CD4-positive, alpha-beta memory T cell (primary cell): ENCODE results near the gene DRD2. TPM values are rescaled to one million over a fixed set of nuclear protein-coding genes. Genes with fewer than 3 reads are reported as not detected.

ENCODE experiments used
- CTCF ChIA-PET: fragments of 350-600 bp; sonication (Branson Sonifier 250); formaldehyde crosslinking; loops from one replicate; lab custom pipeline; 2021; ENCODE audit warnings: inconsistent platforms; ENCODE audit not compliant: partially characterized antibody; lab: Charles Lee
- POLR2A ChIA-PET: fragments of 350-600 bp; sonication (Branson Sonifier 250); formaldehyde crosslinking; loops from one replicate; lab custom pipeline; 2021; ENCODE audit not compliant: partially characterized antibody; lab: Charles Lee
- DNase-seq, 5 donors: peaks; one replicate each; pipeline versions ENCODE4 v3.0.0 to v3.0.0-alpha.2; 2020 to 2022; ENCODE audit warnings: mixed read lengths in 1 of 5
- H3K27ac ChIP-seq: one replicate; pipeline ENCODE4 v1.7.0; 2013; ENCODE audit warnings: low read depth, low read length
- H3K27me3 ChIP-seq: 2 replicates; pipeline ENCODE4 v1.7.0; 2013; ENCODE audit warnings: mild to moderate bottlenecking, low read length, moderate library complexity; ENCODE audit not compliant: insufficient read depth
- H3K36me3 ChIP-seq: 2 replicates; pipeline ENCODE4 v1.7.0; 2013; ENCODE audit warnings: mild to moderate bottlenecking, low read length, moderate library complexity; ENCODE audit not compliant: insufficient read depth
- H3K4me1 ChIP-seq: 2 replicates; pipeline ENCODE4 v1.7.0; 2013; ENCODE audit warnings: mild to moderate bottlenecking, low read length, moderate library complexity; ENCODE audit not compliant: insufficient read depth
- H3K4me3 ChIP-seq, 2 donors: one replicate each; pipeline ENCODE4 v1.7.0; 2013; ENCODE audit warnings: low read length in 2 of 2, mild to moderate bottlenecking in 1 of 2
- H3K9me3 ChIP-seq, 2 donors: one replicate each; pipeline ENCODE4 v1.7.0; 2013; ENCODE audit warnings: low read length in 2 of 2, control low read depth in 1 of 2; ENCODE audit not compliant: control insufficient read depth in 1 of 2
- H3K27ac Mint-ChIP-seq, 7 donors: one replicate each; pipeline ENCODE4 v1.8.0; 2020 to 2021; ENCODE audit warnings: mixed read lengths in 7 of 7, mild to moderate bottlenecking in 6 of 7, inconsistent platforms in 3 of 7, moderate library complexity in 3 of 7
- H3K27me3 Mint-ChIP-seq, 2 donors: one replicate each; pipeline ENCODE4 v1.8.0; 2020 to 2021; ENCODE audit warnings: mixed read lengths in 2 of 2
- H3K36me3 Mint-ChIP-seq, 2 donors: one replicate each; pipeline ENCODE4 v1.8.0; 2020 to 2021; ENCODE audit warnings: mixed read lengths in 2 of 2, inconsistent platforms in 1 of 2, mild to moderate bottlenecking in 1 of 2
- H3K4me1 Mint-ChIP-seq, 4 donors: one replicate each; pipeline ENCODE4 v1.8.0; 2020 to 2021; ENCODE audit warnings: mixed read lengths in 4 of 4, mild to moderate bottlenecking in 1 of 4
- H3K4me3 Mint-ChIP-seq, 8 donors: one replicate each; pipeline ENCODE4 v1.8.0; 2020 to 2021; ENCODE audit warnings: mixed read lengths in 8 of 8, mild to moderate bottlenecking in 7 of 8, moderate library complexity in 6 of 8, inconsistent platforms in 3 of 8
- H3K9me3 Mint-ChIP-seq, 8 donors: one replicate each; pipeline ENCODE4 v1.8.0; 2020 to 2021; ENCODE audit warnings: mixed read lengths in 8 of 8, mild to moderate bottlenecking in 5 of 8, inconsistent platforms in 3 of 8, moderate library complexity in 1 of 8
- intact Hi-C: fragments of 100-400 bp; cut with micrococcal nuclease; formaldehyde crosslinking; loops from one replicate; pipeline ENCODE4 v1.15.1; 2023
- polyA plus RNA-seq, 2 donors: library from polyadenylated mRNA; unstranded; fragments of 300-500 nt; fragmentation: Illumina TruSeq; gene quantifications; one replicate each; pipeline ENCODE4 v1.2.3, GENCODE V29; 2021
- total RNA-seq, 2 experiments: library from RNA; stranded (reverse); gene quantifications; one replicate each; pipeline ENCODE4 v1.2.3, GENCODE V29; 2021

DRD2 gene
- total and polyA plus RNA-seq, 4 experiments from 2014 or later = not detected

GRCh38 chr11:113461639-113462038 lies 13.6 kb downstream of the DRD2 start:
- H3K36me3 ChIP-seq = no peaks in the 10 kb centered on the region
- H3K27ac ChIP-seq = no peak overlapping the region
- ChIA-PET CTCF (no interaction called here), POLR2A (no interaction called here)
- H3K9me3 ChIP-seq = no peaks in the 10 kb centered on the region
- no peak overlapping the region for H3K4me3 ChIP-seq
- DNase-seq = no peak
- no peaks in the 10 kb centered on the region for H3K4me1 Mint-ChIP-seq
- H3K9me3 Mint-ChIP-seq = no peaks in the 10 kb centered on the region
- H3K36me3 Mint-ChIP-seq = no peaks in the 10 kb centered on the region
- H3K27ac Mint-ChIP-seq = no peak overlapping the region
- H3K4me1 ChIP-seq = no peaks in the 10 kb centered on the region
- H3K27me3 ChIP-seq = no peaks in the 10 kb centered on the region
- H3K27me3 Mint-ChIP-seq = peaks cover 9 to 14% of the 10 kb centered on the region in 2 donors
- H3K4me3 Mint-ChIP-seq = no peak overlapping the region
- intact Hi-C loops = no loop called here

GRCh38 chr11:113460469-113460868 lies 14.7 kb downstream of the DRD2 start:
- intact Hi-C loops = no loop called here
- Histone ChIP-seq H3K36me3 (no peaks in the 10 kb centered on the region), H3K9me3 (no peaks in the 10 kb centered on the region), H3K4me1 (no peaks in the 10 kb centered on the region), H3K27me3 (no peaks in the 10 kb centered on the region), H3K27ac (no peak overlapping the region), H3K4me3 (no peak overlapping the region)
- no peaks in the 10 kb centered on the region for H3K4me1 Mint-ChIP-seq
- H3K27me3 Mint-ChIP-seq = peaks cover 9 to 14% of the 10 kb centered on the region in 2 donors
- no peak overlapping the region for H3K27ac Mint-ChIP-seq
- no peak for DNase-seq
- H3K9me3 Mint-ChIP-seq = no peaks in the 10 kb centered on the region
- H3K4me3 Mint-ChIP-seq = no peak overlapping the region
- ChIA-PET POLR2A (no interaction called here), CTCF (no interaction called here)
- H3K36me3 Mint-ChIP-seq = no peaks in the 10 kb centered on the region

- no peak overlapping the region for H3K4me3 Mint-ChIP-seq
- H3K27me3 Mint-ChIP-seq = peaks cover 6 to 8% of the 10 kb centered on the region in 2 donors
- intact Hi-C loops = no loop called here
These were observed 17.0 kb downstream of the DRD2 start for GRCh38 chr11:113458189-113458588.

DNA sequence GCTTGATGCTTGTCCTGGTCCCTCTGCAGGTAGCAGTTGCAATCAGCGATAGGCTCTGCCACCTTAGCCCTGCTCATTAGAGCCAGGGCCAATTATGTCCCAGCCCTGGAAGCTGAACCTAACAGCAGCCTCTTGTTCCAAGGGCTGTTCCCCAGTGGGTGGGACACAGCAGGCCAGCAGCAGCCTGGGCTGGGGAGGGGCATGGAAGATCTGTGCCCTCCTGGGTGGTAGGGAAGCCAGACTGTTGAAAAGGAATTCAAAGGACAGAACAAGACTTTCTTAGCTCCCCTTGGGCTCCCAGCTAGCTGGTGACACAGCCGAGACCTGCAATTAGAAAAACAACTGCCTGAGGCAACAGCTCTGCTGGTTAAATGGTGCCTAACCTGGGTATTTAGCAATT lies 17.4 kb downstream of the DRD2 start:
- Mint-ChIP-seq H3K27me3 (peaks cover 6 to 8% of the 10 kb centered on the region in 2 donors), H3K27ac (no peak overlapping the region), H3K9me3 (no peaks in the 10 kb centered on the region), H3K4me1 (no peaks in the 10 kb centered on the region), H3K4me3 (no peak overlapping the region), H3K36me3 (no peaks in the 10 kb centered on the region)
- no peaks in the 10 kb centered on the region for H3K9me3 ChIP-seq
- POLR2A ChIA-PET = no interaction called here
- no peaks in the 10 kb centered on the region for H3K27me3 ChIP-seq
- H3K4me1 ChIP-seq = no peaks in the 10 kb centered on the region
- DNase-seq = no peak
- H3K27ac ChIP-seq = no peak overlapping the region
- no peaks in the 10 kb centered on the region for H3K36me3 ChIP-seq
- H3K4me3 ChIP-seq = no peak overlapping the region
- intact Hi-C loops = loop anchor here (2.0 kb wide), 1 partner anchor 79 kb away; no protein-coding TSS in a partner anchor
- CTCF ChIA-PET = no interaction called here

More at GRCh38 chr11:113458189-113458588, 17.0 kb downstream of the DRD2 start:
- CTCF ChIA-PET = interaction anchor here (0.6 kb wide), 1 partner anchor 1178 kb away, joined by 3 read pairs; no protein-coding TSS in a partner anchor
- H3K4me1 ChIP-seq = no peaks in the 10 kb centered on the region
- H3K27ac ChIP-seq = no peak overlapping the region
- H3K36me3 Mint-ChIP-seq = no peaks in the 10 kb centered on the region
- no peak for DNase-seq
- POLR2A ChIA-PET = no interaction called here
- H3K36me3 ChIP-seq = no peaks in the 10 kb centered on the region
- H3K4me3 ChIP-seq = no peak overlapping the region
- H3K27ac Mint-ChIP-seq = no peak overlapping the region
- H3K9me3 Mint-ChIP-seq = no peaks in the 10 kb centered on the region
- H3K9me3 ChIP-seq = no peaks in the 10 kb centered on the region
- no peaks in the 10 kb centered on the region for H3K4me1 Mint-ChIP-seq
- H3K27me3 ChIP-seq = no peaks in the 10 kb centered on the region

DNA sequence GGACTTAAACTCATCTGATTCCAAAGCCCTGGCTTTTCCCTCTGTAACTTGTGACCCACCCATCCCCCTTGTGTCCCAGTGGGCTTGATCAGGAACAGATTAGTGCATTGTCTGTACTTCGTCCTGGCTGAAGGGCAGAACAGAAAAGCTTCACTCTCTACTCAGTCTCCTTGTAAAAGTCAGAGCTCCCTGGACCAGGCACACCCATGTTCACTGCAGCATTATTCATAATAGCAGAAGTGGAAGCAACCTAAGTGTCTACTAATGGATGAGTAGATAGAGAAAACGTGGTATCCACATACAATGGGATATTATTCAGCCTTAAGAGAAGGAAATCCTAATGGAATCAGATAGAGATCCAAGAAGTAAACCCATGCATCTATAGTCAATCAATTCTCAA lies 20.7 kb downstream of the DRD2 start:
- ChIA-PET CTCF (no interaction called here), POLR2A (no interaction called here)
- peaks cover 3 to 4% of the 10 kb centered on the region in 2 donors for H3K27me3 Mint-ChIP-seq
- no peak overlapping the region for H3K27ac Mint-ChIP-seq
- H3K36me3 ChIP-seq = no peaks in the 10 kb centered on the region
- no peaks in the 10 kb centered on the region for H3K36me3 Mint-ChIP-seq
- no peaks in the 10 kb centered on the region for H3K27me3 ChIP-seq
- H3K4me3 ChIP-seq = no peak overlapping the region
- H3K4me1 ChIP-seq = no peaks in the 10 kb centered on the region
- no peaks in the 10 kb centered on the region for H3K4me1 Mint-ChIP-seq
- DNase-seq = no peak
- H3K9me3 ChIP-seq = no peaks in the 10 kb centered on the region
- no peaks in the 10 kb centered on the region for H3K9me3 Mint-ChIP-seq
- H3K4me3 Mint-ChIP-seq = no peak overlapping the region
- no peak overlapping the region for H3K27ac ChIP-seq
- intact Hi-C loops = no loop called here

- CTCF ChIA-PET = no interaction called here
- Mint-ChIP-seq H3K4me3 (no peak overlapping the region), H3K27ac (no peak overlapping the region), H3K9me3 (no peaks in the 10 kb centered on the region), H3K4me1 (no peaks in the 10 kb centered on the region), H3K36me3 (no peaks in the 10 kb centered on the region), H3K27me3 (peaks cover under 1 to 5% of the 10 kb centered on the region in 2 donors)
- intact Hi-C loops = no loop called here
- Histone ChIP-seq H3K36me3 (no peaks in the 10 kb centered on the region), H3K4me1 (no peaks in the 10 kb centered on the region), H3K9me3 (no peaks in the 10 kb centered on the region), H3K27me3 (no peaks in the 10 kb centered on the region), H3K27ac (no peak overlapping the region), H3K4me3 (no peak overlapping the region)
- POLR2A ChIA-PET = no interaction called here
- DNase-seq = no peak
These were observed 25.5 kb downstream of the DRD2 start for GRCh38 chr11:113449743-113450142.

- Mint-ChIP-seq H3K9me3 (no peaks in the 10 kb centered on the region), H3K4me1 (no peaks in the 10 kb centered on the region), H3K27ac (no peak overlapping the region), H3K36me3 (no peaks in the 10 kb centered on the region), H3K27me3 (peaks cover 2 to 3% of the 10 kb centered on the region in 2 donors), H3K4me3 (no peak overlapping the region)
- no peak overlapping the region for H3K27ac ChIP-seq
- H3K36me3 ChIP-seq = no peaks in the 10 kb centered on the region
- H3K4me1 ChIP-seq = no peaks in the 10 kb centered on the region
- POLR2A ChIA-PET = no interaction called here
- H3K4me3 ChIP-seq = no peak overlapping the region
- H3K9me3 ChIP-seq = no peaks in the 10 kb centered on the region
- CTCF ChIA-PET = no interaction called here
- intact Hi-C loops = no loop called here
- no peak for DNase-seq
- no peaks in the 10 kb centered on the region for H3K27me3 ChIP-seq
These were observed 26.9 kb downstream of the DRD2 start for GRCh38 chr11:113448316-113448677.
